Kidney (tissue), 14 donors: Measurements from ENCODE around the gene QRICH1. TPM values are rescaled to one million over a fixed set of nuclear protein-coding genes. Genes with fewer than 3 reads are reported as not detected.

Source experiments
- DNase-seq, 5 donors: peaks; one replicate each; pipeline ENCODE4 v3.0.0-alpha.2; 2013 to 2020
- FAIRE-seq: peaks from 2 replicates; lab custom pipeline; 2012; peaks lifted over from hg19 to GRCh38; lab: Jason Lieb, UNC
- H3K27ac ChIP-seq, 2 donors: one replicate each; pipeline ENCODE4 v1.7.0; 2013; ENCODE audit warnings: low read depth in 2 of 2, low read length in 2 of 2, inconsistent platforms in 1 of 2
- H3K27me3 ChIP-seq: one replicate; pipeline ENCODE4 v1.7.1; 2013; ENCODE audit warnings: low read length, inconsistent platforms; ENCODE audit not compliant: control insufficient read depth, insufficient read depth
- H3K36me3 ChIP-seq, 3 donors: one replicate each; pipeline versions ENCODE4 v1.7.0 to v1.7.1; 2013; ENCODE audit warnings: low read length in 3 of 3, control low read depth in 1 of 3, inconsistent platforms in 1 of 3; ENCODE audit not compliant: insufficient read depth in 3 of 3, control insufficient read depth in 2 of 3
- H3K4me1 ChIP-seq, 3 donors: one replicate each; pipeline versions ENCODE4 v1.7.0 to v1.7.1; 2013; ENCODE audit warnings: low read length in 3 of 3, inconsistent platforms in 1 of 3, low read depth in 1 of 3; ENCODE audit not compliant: control insufficient read depth in 2 of 3, insufficient read depth in 2 of 3
- H3K4me3 ChIP-seq, 3 donors: one replicate each; pipeline versions ENCODE4 v1.7.0 to v1.8.1; 2013; ENCODE audit warnings: low read length in 3 of 3, control low read depth in 1 of 3, inconsistent platforms in 1 of 3
- H3K9ac ChIP-seq, 3 donors: one replicate each; pipeline versions ENCODE4 v1.7.0 to v1.7.1; 2013; ENCODE audit warnings: low read length in 3 of 3, control low read depth in 1 of 3, inconsistent platforms in 1 of 3
- H3K9me3 ChIP-seq, 3 donors: one replicate each; pipeline versions ENCODE4 v1.7.0 to v1.7.1; 2013; ENCODE audit warnings: low read length in 3 of 3, control low read depth in 1 of 3, inconsistent platforms in 1 of 3; ENCODE audit not compliant: control insufficient read depth in 2 of 3, insufficient read depth in 1 of 3
- CTCF ChIP-seq: IDR thresholded peaks from 3 replicates; pipeline ENCODE4 v1.5.1; 2012; ENCODE audit warnings: mild to moderate bottlenecking, moderate library complexity, borderline replicate concordance; ENCODE audit not compliant: insufficient read depth; ENCODE audit errors: extremely low read depth
- intact Hi-C: fragments of 100-400 bp; cut with DNase I; formaldehyde crosslinking; loops from one replicate; pipeline ENCODE4 v1.11.1; 2022
- polyA plus RNA-seq: library from polyadenylated mRNA; stranded (reverse); fragments of 350-450 nt; fragmentation: Illumina TruSeq; extraction: RNeasy Lipid Tissue Mini Kit (QIAGEN cat#74804); gene quantifications from one replicate; pipeline ENCODE4 v1.2.3, GENCODE V29; 2014; ENCODE audit warnings: low read depth, low replicate concordance; ENCODE audit not compliant: insufficient read depth
- total RNA-seq: library from RNA; stranded (reverse); fragmentation: NEBNext Ultra II Directional; extraction: Animal tissue kit (Norgen Biotek cat#: 25700); gene quantifications from one replicate; pipeline ENCODE4 v1.2.1, GENCODE V29; 2021
- donor health status: control.
- donor health status: control.
- donor health status: control.
- donor health status: control.
- donor health status: control.
- donor health status: DM: yes; HTN: yes; CAD: no.
- donor health status: Normal renal cell carcinoma (clear cell type).

Gene QRICH1
- total and polyA plus RNA-seq, 2 donors from 2014 or later = 23.0 to 92.1 TPM

- DNase-seq = peak in 1 of 5 donors; percentile 74
- H3K9ac ChIP-seq = peak overlapping the region; percentile 69 to 82 (median 80)
- H3K27ac ChIP-seq = peak overlapping the region; percentile 95 to 97
- FAIRE-seq = no peak
- H3K27me3 ChIP-seq = no peaks in the 10 kb centered on the region
- H3K36me3 ChIP-seq = peaks cover 0 to 8% (median 8%) of the 10 kb centered on the region in 3 donors
- H3K4me1 ChIP-seq = peaks cover 0 to 21% (median 5%) of the 10 kb centered on the region in 3 donors
- intact Hi-C loops = no loop called here
- no peak for TF ChIP-seq CTCF
- H3K4me3 ChIP-seq = peak overlapping the region; percentile 82 to 88 (median 84)
- H3K9me3 ChIP-seq = no peaks in the 10 kb centered on the region
Observed at GRCh38 chr3:48989126-48989795, 104.6 kb downstream of the QRICH1 start.

- Histone ChIP-seq H3K4me3 (no peak overlapping the region), H3K9me3 (no peaks in the 10 kb centered on the region), H3K36me3 (peaks cover 5 to 32% (median 21%) of the 10 kb centered on the region in 3 donors), H3K27ac (no peak overlapping the region), H3K27me3 (no peaks in the 10 kb centered on the region), H3K4me1 (peaks cover 0 to 12% (median 5%) of the 10 kb centered on the region in 3 donors), H3K9ac (no peak overlapping the region)
- no peak for FAIRE-seq
- TF ChIP-seq CTCF = no peak
- DNase-seq = no peak
- intact Hi-C loops = no loop called here
Observed at GRCh38 chr3:48985831-48986376, 108.0 kb downstream of the QRICH1 start.

GRCh38 chr3:48984663-48985062, 109.2 kb downstream of the QRICH1 start:
- intact Hi-C loops = no loop called here
- no peak for FAIRE-seq
- H3K36me3 ChIP-seq = peaks cover 7 to 42% (median 28%) of the 10 kb centered on the region in 3 donors

More at GRCh38 chr3:48984663-48985062, 109.2 kb downstream of the QRICH1 start:
- Histone ChIP-seq H3K27me3 (no peaks in the 10 kb centered on the region), H3K4me1 (peaks cover 0 to 8% (median 5%) of the 10 kb centered on the region in 3 donors), H3K27ac (no peak overlapping the region), H3K9ac (no peak overlapping the region), H3K4me3 (no peak overlapping the region), H3K9me3 (no peaks in the 10 kb centered on the region)
- DNase-seq = no peak
- TF ChIP-seq CTCF = no peak
